ENCODE measurements around the gene IL22RA1. TPM values are rescaled to one million over a fixed set of nuclear protein-coding genes. Genes with fewer than 3 reads are reported as not detected.
A peak's percentile ranks its signal among the peaks of the same experiment; 100 is the strongest.

Gene IL22RA1
- total and polyA plus RNA-seq, 7 donors: 0.08 to 0.26 (median 0.16) TPM; not detected in 3

GRCh38 chr1:24130385-24130784, 12.6 kb downstream of the IL22RA1 start:
- DNase-seq: no peak
- no peaks in the 10 kb centered on the region for H3K27me3 ChIP-seq (ENCODE audit: insufficient read depth in 3 of 3, low read length in 2 of 3)
- 77 to 84% (median 80%) methylated on average over 3 of the region's 3 CpGs for WGBS, 3 donors
- H3K4me1 ChIP-seq: peaks cover 10% of the 10 kb centered on the region
- H3K9me3 ChIP-seq: no peaks in the 10 kb centered on the region
- no peaks in the 10 kb centered on the region for H3K36me3 ChIP-seq (ENCODE audit: insufficient read depth in 1 of 2, low read depth in 1 of 2)
- intact Hi-C loops (cut with DNase I): no loop called here
- TF ChIP-seq CTCF (IDR thresholded peaks at IDR 0.05): no peak
- H3K27ac ChIP-seq: no peak overlapping the region
- no peak for ATAC-seq
- no peak overlapping the region for H3K4me3 ChIP-seq

GRCh38 chr1:24127801-24128363, 15.1 kb downstream of the IL22RA1 start:
- H3K4me1 ChIP-seq: peaks cover 12% of the 10 kb centered on the region
- DNase-seq (no peak), ATAC-seq (no peak)
- H3K9me3 ChIP-seq: no peaks in the 10 kb centered on the region
- TF ChIP-seq CTCF (IDR thresholded peaks at IDR 0.05): no peak
- H3K27ac ChIP-seq: no peak overlapping the region
- H3K27me3 ChIP-seq (ENCODE audit: insufficient read depth in 3 of 3, low read length in 2 of 3): no peaks in the 10 kb centered on the region
- no peaks in the 10 kb centered on the region for H3K36me3 ChIP-seq (ENCODE audit: insufficient read depth in 1 of 2, low read depth in 1 of 2)
- intact Hi-C loops (cut with DNase I): no loop called here
- 82 to 88% (median 82%) methylated on average over 7 of the region's 7 CpGs for WGBS, 3 donors
- H3K4me3 ChIP-seq: no peak overlapping the region

- no peak overlapping the region for H3K4me3 ChIP-seq
- H3K4me1 ChIP-seq: peaks cover 12% of the 10 kb centered on the region
- H3K27ac ChIP-seq: peak overlapping the region; percentile 82
- DNase-seq (no peak), ATAC-seq (no peak)
- 78 to 95% (median 78%) methylated on average over 3 of the region's 3 CpGs for WGBS, 3 donors
- intact Hi-C loops (cut with DNase I): no loop called here
- H3K36me3 ChIP-seq (ENCODE audit: insufficient read depth in 1 of 2, low read depth in 1 of 2): no peaks in the 10 kb centered on the region
- no peak for TF ChIP-seq CTCF (IDR thresholded peaks at IDR 0.05)
- no peaks in the 10 kb centered on the region for H3K27me3 ChIP-seq (ENCODE audit: insufficient read depth in 3 of 3, low read length in 2 of 3)
- no peaks in the 10 kb centered on the region for H3K9me3 ChIP-seq
Observed at GRCh38 chr1:24127134-24127800, 15.7 kb downstream of the IL22RA1 start.

- intact Hi-C loops (cut with DNase I): no loop called here
- WGBS, 3 donors: 23 to 52% (median 35%) methylated on average over 5 of the region's 5 CpGs
- H3K36me3 ChIP-seq (ENCODE audit: insufficient read depth in 1 of 2, low read depth in 1 of 2): no peaks in the 10 kb centered on the region
Observed at GRCh38 chr1:24126672-24127023, 16.3 kb downstream of the IL22RA1 start.

More at GRCh38 chr1:24126672-24127023, 16.3 kb downstream of the IL22RA1 start:
- Histone ChIP-seq H3K9me3 (no peaks in the 10 kb centered on the region), H3K4me1 (peaks cover 12% of the 10 kb centered on the region), H3K27ac (peak overlapping the region; percentile 82), H3K27me3 (ENCODE audit: insufficient read depth in 3 of 3, low read length in 2 of 3) (no peaks in the 10 kb centered on the region), H3K4me3 (no peak overlapping the region)
- no peak for TF ChIP-seq CTCF (IDR thresholded peaks at IDR 0.05)
- DNase-seq (no peak), ATAC-seq (peak; percentile 37 to 76 (median 62))
